Endothelial cell of umbilical vein (primary cell): ENCODE data around the gene SETD1A. TPM values are rescaled to one million over a fixed set of nuclear protein-coding genes. Genes with fewer than 3 reads are reported as not detected.

Experiments used
- BruUV-seq: library from RNA; stranded (reverse); fragments of 400-500 nt; replicated peaks from 2 replicates; lab custom pipeline; 2021; lab: Mats Ljungman, UMichigan
- CTCF ChIA-PET: fragments of 300-600, 350-600 bp; sonication (Branson Sonifier 250); formaldehyde crosslinking; loops from one replicate; lab custom pipeline; 2021; ENCODE audit warnings: antibody characterized with exemption, inconsistent platforms; lab: Charles Lee
- POLR2A ChIA-PET: fragments of 300-600, 350-600 bp; sonication (Branson Sonifier 250); formaldehyde crosslinking; loops from one replicate; lab custom pipeline; 2021; ENCODE audit warnings: antibody characterized with exemption, inconsistent platforms; lab: Charles Lee
- DNase-seq: peaks from one replicate; pipeline ENCODE4 v3.0.0-alpha.2; 2011; ENCODE audit warnings: low read depth, low spot score
- FAIRE-seq: peaks from 2 replicates; lab custom pipeline; 2011; peaks lifted over from hg19 to GRCh38; lab: Jason Lieb, UNC
- H2AFZ ChIP-seq: 2 replicates; pipeline ENCODE4 v1.6.0; 2012; ENCODE audit warnings: low read depth, low read length, control low read depth, inconsistent platforms
- H3K27ac ChIP-seq: 2 replicates; pipeline ENCODE4 v1.5.1; 2011; ENCODE audit warnings: low read depth, mild to moderate bottlenecking, control low read depth, low read length, moderate library complexity; ENCODE audit not compliant: insufficient read depth
- H3K27me3 ChIP-seq, 2 experiments: 2 replicates each; pipeline versions ENCODE4 v1.6.0 to v1.6.1; 2011; ENCODE audit warnings: low read length in 2 of 2, mixed read lengths in 1 of 2; ENCODE audit not compliant: control insufficient read depth in 2 of 2, insufficient read depth in 2 of 2
- H3K36me3 ChIP-seq, 2 experiments: 2 replicates in 1 of 2; 3 replicates in 1 of 2; pipeline ENCODE4 v1.5.1; 2011; ENCODE audit warnings: low read length in 2 of 2, mild to moderate bottlenecking in 1 of 2, moderate library complexity in 1 of 2; ENCODE audit not compliant: control insufficient read depth in 2 of 2, insufficient read depth in 2 of 2; ENCODE audit errors: extremely low read depth in 1 of 2
- H3K4me1 ChIP-seq: 3 replicates; pipeline ENCODE4 v1.5.1; 2011; ENCODE audit warnings: mild to moderate bottlenecking, low read length; ENCODE audit not compliant: control insufficient read depth, insufficient read depth; ENCODE audit errors: extremely low read depth
- H3K4me2 ChIP-seq: 2 replicates; pipeline ENCODE4 v1.6.1; 2011; ENCODE audit warnings: low read length, control low read depth, mixed read lengths; ENCODE audit not compliant: insufficient read depth
- H3K4me3 ChIP-seq, 3 experiments: fragments of 200-600 bp in 1 of 3; sonication (generic), shearing (Covaris generic) in 1 of 3; replicated peaks in 1 of 3; 2 replicates each; pipeline ENCODE4 v1.5.1; 2011 to 2016; ENCODE audit warnings: control low read depth in 3 of 3, low read length in 3 of 3, mild to moderate bottlenecking in 2 of 3, inconsistent platforms in 1 of 3, low read depth in 1 of 3, moderate library complexity in 1 of 3; ENCODE audit not compliant: insufficient read depth in 1 of 3
- H3K79me2 ChIP-seq: 2 replicates; pipeline ENCODE4 v1.6.0; 2012; ENCODE audit warnings: low read length, inconsistent platforms; ENCODE audit not compliant: control insufficient read depth, insufficient read depth
- H3K9ac ChIP-seq: replicated peaks from 2 replicates; pipeline ENCODE3; 2011; ENCODE audit warnings: low read length, control low read depth; ENCODE audit not compliant: insufficient read depth; ENCODE audit errors: extremely low read depth
- H3K9me1 ChIP-seq: replicated peaks from 3 replicates; pipeline ENCODE4 v1.6.0; 2011; ENCODE audit warnings: mild to moderate bottlenecking, low read length; ENCODE audit not compliant: control insufficient read depth, insufficient read depth; ENCODE audit errors: extremely low read depth
- H3K9me3 ChIP-seq: replicated peaks from 2 replicates; pipeline ENCODE4 v1.5.1; 2012; ENCODE audit warnings: low read length, inconsistent platforms; ENCODE audit not compliant: control insufficient read depth, insufficient read depth
- H4K20me1 ChIP-seq: replicated peaks from 2 replicates; pipeline ENCODE3; 2011; ENCODE audit warnings: mild to moderate bottlenecking, low read length; ENCODE audit not compliant: control insufficient read depth, insufficient read depth; ENCODE audit errors: extremely low read depth
- CTCF ChIP-seq, 2 donors: IDR thresholded peaks; 1 replicate in 1 of 2; 2 replicates in 1 of 2; pipeline ENCODE4 v1.5.1; 2011; ENCODE audit warnings: low read length in 2 of 2, mild to moderate bottlenecking in 2 of 2, moderate library complexity in 2 of 2, control low read depth in 1 of 2, inconsistent platforms in 1 of 2, low read depth in 1 of 2; ENCODE audit not compliant: insufficient read depth in 1 of 2; ENCODE audit errors: extremely low read depth in 1 of 2
- EZH2 ChIP-seq: IDR thresholded peaks from 2 replicates; pipeline ENCODE4 v1.6.1; 2012; ENCODE audit warnings: borderline replicate concordance, low read depth, mild to moderate bottlenecking, moderate library complexity, low read length, inconsistent platforms; ENCODE audit not compliant: severe bottlenecking
- FOS ChIP-seq: IDR thresholded peaks from 2 replicates; pipeline ENCODE4 v1.6.1; 2011; ENCODE audit warnings: mild to moderate bottlenecking, low read length, moderate library complexity, borderline replicate concordance; ENCODE audit not compliant: insufficient read depth
- GATA2 ChIP-seq: IDR thresholded peaks from 2 replicates; pipeline ENCODE4 v1.7.0; 2011; ENCODE audit warnings: low read depth, mild to moderate bottlenecking, moderate library complexity, mixed read lengths, low read length; ENCODE audit not compliant: insufficient read length, insufficient read depth
- JUN ChIP-seq: IDR thresholded peaks from 2 replicates; pipeline ENCODE4 v1.6.1; 2011; ENCODE audit warnings: borderline replicate concordance, low read depth; ENCODE audit not compliant: insufficient read length, insufficient read depth
- MAX ChIP-seq: IDR thresholded peaks from 2 replicates; pipeline ENCODE4 v1.6.1; 2011; ENCODE audit not compliant: insufficient read depth, insufficient read length
- MYC ChIP-seq: IDR thresholded peaks from one replicate; pipeline ENCODE4 v1.6.1; 2011; ENCODE audit warnings: mild to moderate bottlenecking, low read depth, low read length
- POLR2A ChIP-seq: IDR thresholded peaks from 2 replicates; pipeline ENCODE4 v1.6.1; 2012; ENCODE audit warnings: low read depth, mild to moderate bottlenecking, control low read depth, low read length
- POLR2AphosphoS5 ChIP-seq: IDR thresholded peaks from 2 replicates; pipeline ENCODE4 v1.6.1; 2012; ENCODE audit warnings: low read depth, mild to moderate bottlenecking, control low read depth, low read length, moderate library complexity; ENCODE audit not compliant: insufficient read depth
- dilution Hi-C: fragments of 300-500 bp; cut with MboI; formaldehyde crosslinking; loops from one replicate; pipeline ENCODE4 v1.15.0; 2019; ENCODE audit warnings: low sequenced_read_pairs; ENCODE audit not compliant: extremely low pct_ligation_motif_present
- intact Hi-C: fragments of 100-400 bp; cut with micrococcal nuclease; formaldehyde crosslinking; loops from one replicate; pipeline ENCODE4 v1.10.0; 2022
- polyA plus RNA-seq, 4 experiments: library from polyadenylated mRNA; depleted of rRNA in 3 of 4; stranded (reverse) in 3 of 4; unstranded in 1 of 4; fragments of >200 nt; gene quantifications; 2 replicates each; pipeline versions ENCODE4 v1.2.1 to v1.2.3, GENCODE V29; 2011 to 2012; ENCODE audit warnings: missing spikeins in 1 of 4
- total RNA-seq: library from RNA; stranded (reverse); gene quantifications from 2 replicates; pipeline ENCODE4 v1.2.3, GENCODE V29; 2021

Gene SETD1A
- total and polyA plus RNA-seq, 2 donors (not counting 3 experiments of a cell fraction or from before 2014, with no cell fraction given), result 3.5 to 21.3 TPM

GRCh38 chr16:30928390-30928789 lies 29.2 kb upstream of the SETD1A start:
- no peak overlapping the region for H3K9ac ChIP-seq
- H3K36me3 ChIP-seq, result peaks cover 4 to 30% of the 10 kb centered on the region in 2 experiments
- dilution Hi-C loops (no loop called here), intact Hi-C loops (no loop called here)
- no peak overlapping the region for H3K27ac ChIP-seq
- POLR2A ChIA-PET, result no interaction called here
- no peaks in the 10 kb centered on the region for H3K79me2 ChIP-seq
- no peak for FAIRE-seq
- H4K20me1 ChIP-seq, result no peaks in the 10 kb centered on the region
- H3K9me1 ChIP-seq, result no peaks in the 10 kb centered on the region
- CTCF ChIA-PET, result no interaction called here
- no peaks in the 10 kb centered on the region for H3K9me3 ChIP-seq
- H3K4me2 ChIP-seq, result no peak overlapping the region
- no peaks in the 10 kb centered on the region for H3K27me3 ChIP-seq
- peaks cover 2% of the 10 kb centered on the region for H3K4me1 ChIP-seq
- H2AFZ ChIP-seq, result no peak overlapping the region
- TF ChIP-seq GATA2 (no peak), FOS (no peak), CTCF (IDR thresholded peaks at IDR 0.05; ENCODE audit: extremely low read depth in 1 of 2, insufficient read depth in 1 of 2, low read depth in 1 of 2, low read length in 2 of 2) (no peak), JUN (no peak), POLR2AphosphoS5 (no peak), EZH2 (no peak), MYC (no peak), MAX (no peak), POLR2A (no peak)
- BruUV-seq, result no TSS peak
- DNase-seq, result no peak
- H3K4me3 ChIP-seq, result no peak overlapping the region
